Measurements from ENCODE around the gene NBEAL1.
"Not testable (repeated sequence)": the region's sequence is repeated elsewhere in the genome, so short reads cannot be mapped to it uniquely, and the experiment has no call there.

DNA sequence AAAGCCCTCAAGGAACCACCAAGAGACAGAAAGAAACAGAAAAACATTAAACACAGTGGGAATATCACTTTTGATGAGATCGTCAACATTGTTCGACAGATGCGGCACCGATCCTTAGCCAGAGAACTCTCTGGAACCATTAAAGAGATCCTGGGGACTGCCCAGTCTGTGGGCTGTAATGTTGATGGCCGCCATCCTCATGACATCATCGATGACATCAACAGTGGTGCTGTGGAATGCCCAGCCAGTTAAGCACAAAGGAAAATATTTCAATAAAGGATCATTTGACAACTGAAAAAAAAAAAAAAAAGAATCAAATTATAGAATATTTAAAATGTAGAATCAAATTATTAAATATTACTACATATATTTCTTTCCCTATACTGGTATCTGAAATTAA is 176.4 kb downstream of the NBEAL1 start:
- TF ChIP-seq, protein P1, sequence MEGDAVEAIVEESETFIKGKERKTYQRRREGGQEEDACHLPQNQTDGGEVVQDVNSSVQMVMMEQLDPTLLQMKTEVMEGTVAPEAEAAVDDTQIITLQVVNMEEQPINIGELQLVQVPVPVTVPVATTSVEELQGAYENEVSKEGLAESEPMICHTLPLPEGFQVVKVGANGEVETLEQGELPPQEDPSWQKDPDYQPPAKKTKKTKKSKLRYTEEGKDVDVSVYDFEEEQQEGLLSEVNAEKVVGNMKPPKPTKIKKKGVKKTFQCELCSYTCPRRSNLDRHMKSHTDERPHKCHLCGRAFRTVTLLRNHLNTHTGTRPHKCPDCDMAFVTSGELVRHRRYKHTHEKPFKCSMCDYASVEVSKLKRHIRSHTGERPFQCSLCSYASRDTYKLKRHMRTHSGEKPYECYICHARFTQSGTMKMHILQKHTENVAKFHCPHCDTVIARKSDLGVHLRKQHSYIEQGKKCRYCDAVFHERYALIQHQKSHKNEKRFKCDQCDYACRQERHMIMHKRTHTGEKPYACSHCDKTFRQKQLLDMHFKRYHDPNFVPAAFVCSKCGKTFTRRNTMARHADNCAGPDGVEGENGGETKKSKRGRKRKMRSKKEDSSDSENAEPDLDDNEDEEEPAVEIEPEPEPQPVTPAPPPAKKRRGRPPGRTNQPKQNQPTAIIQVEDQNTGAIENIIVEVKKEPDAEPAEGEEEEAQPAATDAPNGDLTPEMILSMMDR (IDR thresholded peaks at IDR 0.05): not testable (repeated sequence)
- not testable (repeated sequence) for TF ChIP-seq POLR2A (IDR thresholded peaks at IDR 0.05)
